CD4-positive, alpha-beta T cell treated with Interleukin-15 for 1 hour (primary cell): ENCODE measurements around the gene MUC22.

Experiments used
- DNase-seq: peaks from one replicate; pipeline ENCODE4 v3.0.0-alpha.2; 2020

Gene MUC22

DNA sequence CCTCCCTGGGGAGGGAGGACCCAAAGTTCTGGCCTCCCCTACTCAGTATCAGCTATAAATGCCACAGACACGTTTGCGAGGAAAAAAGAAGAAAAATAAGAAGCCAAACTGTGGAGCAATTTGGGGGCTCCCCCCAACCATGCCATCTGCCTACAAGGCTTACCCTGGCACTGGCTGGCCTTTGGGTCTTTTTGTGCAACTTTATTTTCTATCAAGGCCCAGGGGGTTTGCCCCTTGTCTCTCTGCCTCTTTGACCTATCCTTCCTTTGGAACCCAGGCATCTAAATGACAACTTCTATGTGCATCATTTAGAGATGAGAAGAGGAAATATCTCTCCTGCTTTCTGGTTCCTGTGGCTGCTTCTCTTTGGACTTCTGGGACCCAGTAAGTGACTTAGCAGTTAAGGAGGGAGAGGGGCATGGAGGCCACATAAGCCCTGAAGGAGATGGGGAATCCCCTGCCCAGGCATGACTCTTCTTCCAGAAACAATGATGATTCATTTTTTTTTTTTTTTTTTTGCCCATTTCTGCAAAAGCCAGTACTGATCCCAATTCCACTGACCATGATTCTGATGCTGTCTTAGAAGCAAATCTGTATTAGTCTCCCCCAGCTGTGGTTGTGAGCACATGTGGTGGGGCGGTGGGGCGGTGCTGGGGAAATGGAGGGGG, at the start of gene MUC22:
Gene MUC22, plus strand, starts transcription at position 82 of the 668 bp plus-strand sequence. Its CDS starts 233 bp downstream, at position 315.
- no peak for DNase-seq

GRCh38 chr6:30960907-30961673, 49.2 kb upstream of the MUC22 start:
- DNase-seq = no peak

DNA sequence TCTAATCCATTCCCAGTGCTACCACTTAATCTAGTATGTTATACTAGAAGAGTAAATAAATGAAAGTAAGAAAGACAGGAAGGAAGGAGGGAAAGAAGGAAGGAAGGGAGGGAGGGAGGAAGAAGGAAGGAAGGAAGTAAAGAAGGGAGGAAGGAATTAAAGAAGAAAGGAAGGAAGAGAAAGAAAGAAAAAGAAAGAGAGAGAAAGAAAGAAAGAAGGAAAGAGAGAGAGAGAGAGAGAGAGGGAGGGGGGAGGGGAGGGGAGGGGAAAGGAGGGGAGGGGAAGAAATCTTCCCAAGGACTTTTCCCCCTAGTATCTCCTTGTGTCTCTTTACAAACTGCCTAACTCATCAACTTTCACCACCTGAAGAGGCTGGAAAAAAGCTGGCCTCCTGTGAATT, 47.6 kb upstream of the MUC22 start:
- no peak for DNase-seq

- DNase-seq = no peak
These were observed 46.6 kb upstream of the MUC22 start for GRCh38 chr6:30963641-30964040.

- DNase-seq = no peak
These were observed 46.2 kb upstream of the MUC22 start for GRCh38 chr6:30964075-30964474.

DNA sequence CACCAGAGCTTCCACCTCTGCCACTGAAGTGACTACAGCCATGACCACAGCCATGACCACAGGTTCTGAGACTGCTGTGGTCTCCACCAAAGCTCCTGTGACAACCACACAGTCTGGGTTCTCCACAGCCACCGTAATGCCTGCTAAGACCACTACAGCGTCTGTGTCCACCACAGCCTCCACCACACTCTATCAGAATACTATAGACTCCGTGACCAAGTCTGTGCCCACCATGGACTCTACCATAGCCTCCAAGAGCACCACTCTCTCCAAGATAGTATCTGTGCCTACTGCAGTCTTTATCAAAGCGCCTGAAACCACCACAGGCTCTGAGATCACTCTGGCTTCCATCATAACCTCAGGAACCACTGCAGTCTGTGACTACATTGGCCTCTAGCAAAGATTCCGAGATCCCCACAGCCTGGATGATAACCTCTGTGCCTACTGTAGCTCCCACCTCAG, 45.1 kb upstream of the MUC22 start:
- DNase-seq = no peak

DNA sequence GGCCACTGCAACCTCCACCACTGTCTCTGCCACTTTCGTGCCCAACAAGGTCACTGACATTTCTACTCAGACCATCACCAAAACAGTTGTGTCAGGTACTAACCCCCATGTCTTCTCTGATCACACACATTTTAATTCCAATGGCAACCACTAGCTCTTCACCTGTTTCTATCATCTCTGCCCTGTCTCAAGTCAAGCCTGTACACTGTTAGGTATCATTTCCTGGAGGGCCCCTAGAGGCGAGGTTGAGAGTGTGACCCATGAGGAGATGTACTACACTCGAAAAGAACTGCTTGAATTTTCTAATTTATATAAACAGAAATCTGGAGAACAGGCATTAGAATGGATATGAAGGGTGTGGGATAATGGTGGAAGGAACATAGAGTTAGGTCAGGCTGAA, 44.1 kb upstream of the MUC22 start:
- no peak for DNase-seq

DNA sequence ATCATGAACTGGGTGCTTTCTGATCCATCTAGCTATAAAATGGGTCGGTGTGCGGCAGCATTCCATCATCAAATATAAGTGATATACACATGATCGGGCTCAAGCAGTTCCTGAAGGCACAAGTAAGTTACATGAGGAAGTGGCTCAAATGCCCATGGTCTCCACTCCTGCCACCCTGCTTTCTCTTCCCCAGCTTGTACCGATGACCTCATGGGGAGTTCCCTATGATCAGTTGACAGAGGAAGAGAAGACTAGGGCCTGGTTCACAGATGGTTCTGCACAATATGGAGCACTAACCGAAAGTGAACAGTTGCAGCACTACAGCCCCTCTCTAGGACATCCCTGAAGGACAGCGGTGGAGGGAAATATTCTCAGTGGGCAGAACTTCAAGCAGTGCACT, 41.1 kb upstream of the MUC22 start:
- peak; percentile 49 for DNase-seq

- DNase-seq = no peak
These were observed 39.3 kb upstream of the MUC22 start for GRCh38 chr6:30970946-30971345.

GRCh38 chr6:30972816-30973215, 37.5 kb upstream of the MUC22 start:
- no peak for DNase-seq

DNA sequence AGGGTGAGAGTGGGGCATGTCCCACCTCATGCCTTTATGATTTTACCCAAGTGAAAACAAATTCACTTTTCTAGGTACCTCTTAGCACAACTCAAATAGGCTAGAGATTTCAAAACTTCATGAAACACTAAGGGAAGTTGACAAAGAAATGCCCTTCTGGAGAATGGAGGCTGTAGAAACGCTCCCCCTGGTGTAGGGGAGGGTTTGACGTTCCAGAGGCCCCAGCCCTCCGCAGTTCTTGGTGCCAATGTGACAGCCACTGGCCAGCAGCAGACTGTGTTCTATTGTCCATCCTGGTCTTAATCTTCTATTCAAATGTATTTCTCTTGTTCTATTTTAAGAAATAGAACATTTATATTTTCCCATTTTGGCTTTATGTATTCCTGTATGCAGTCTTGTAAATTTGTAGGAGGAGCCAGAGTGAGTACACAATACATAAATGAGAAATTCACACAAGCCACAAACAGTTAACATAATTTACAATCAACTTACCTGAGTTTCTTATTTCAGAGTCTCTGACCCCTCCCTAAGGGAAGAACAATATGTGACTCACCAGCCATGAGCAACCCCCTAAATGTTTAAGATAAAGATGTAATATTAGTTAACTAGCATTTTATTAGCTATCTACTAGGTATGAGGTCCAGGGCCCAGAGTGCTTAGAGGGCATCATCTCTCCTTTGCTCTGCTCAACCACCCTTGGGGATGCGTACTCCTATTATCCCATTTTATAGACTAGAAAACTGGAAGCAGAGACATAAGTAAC, 35.6 kb upstream of the MUC22 start:
- no peak for DNase-seq

DNA sequence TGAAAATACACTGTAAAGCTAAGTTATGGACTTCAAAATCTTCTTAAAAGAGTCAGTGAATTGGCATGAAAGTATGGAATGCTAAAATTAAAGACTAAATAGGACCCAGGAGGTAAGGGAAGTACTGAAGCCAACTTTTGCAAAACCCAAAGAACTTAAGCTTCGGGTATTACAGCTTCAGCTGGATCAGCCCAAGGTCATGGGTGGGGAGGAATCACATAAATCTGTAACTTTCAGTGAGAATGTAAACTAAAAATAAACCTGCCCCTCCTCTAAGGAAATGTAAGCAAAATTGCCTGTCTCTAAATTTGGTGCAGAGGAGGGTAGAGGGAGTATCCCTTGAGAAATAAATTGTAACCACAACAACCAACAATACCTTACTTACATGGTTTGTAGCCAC, 31.1 kb upstream of the MUC22 start:
- no peak for DNase-seq

DNA sequence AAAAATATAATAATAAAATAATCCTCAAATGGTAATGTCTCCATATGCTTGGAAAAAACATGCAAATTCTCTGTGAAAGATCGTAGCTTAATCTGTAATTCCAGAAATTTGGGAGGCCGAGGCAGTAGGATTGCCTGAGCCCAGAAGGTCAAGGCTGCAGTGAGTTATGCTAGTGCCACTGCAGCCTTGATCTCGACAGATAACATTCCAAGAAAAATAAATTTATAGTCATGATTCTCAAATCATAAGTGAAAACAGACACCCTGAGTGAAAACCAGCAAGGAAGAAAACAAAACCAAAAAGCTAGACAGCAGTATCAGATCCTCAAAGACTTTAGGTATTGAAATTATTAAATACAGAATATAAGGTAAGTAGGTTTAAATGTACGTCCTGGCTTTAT, 30.6 kb upstream of the MUC22 start:
- no peak for DNase-seq

- DNase-seq = no peak
These were observed 28.1 kb upstream of the MUC22 start for GRCh38 chr6:30981942-30982772.

DNA sequence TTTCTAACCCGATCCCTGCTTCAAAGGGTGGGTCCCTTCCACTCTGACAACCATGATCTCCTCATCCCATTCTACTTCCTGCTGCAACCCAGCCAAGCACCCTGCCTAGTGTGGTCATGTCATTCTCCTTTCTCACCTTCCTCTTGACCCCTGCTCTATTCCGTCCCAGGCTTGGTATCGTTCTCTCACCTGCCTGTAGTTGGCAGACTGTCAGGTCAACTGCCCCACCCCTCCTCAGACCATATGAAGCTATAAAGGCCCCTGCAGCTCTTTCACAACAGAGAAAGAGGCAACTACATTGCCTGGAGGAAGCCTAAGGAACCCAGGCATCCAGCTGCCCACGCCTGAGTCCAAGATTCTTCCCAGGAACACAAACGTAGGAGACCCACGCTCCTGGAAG, 26.8 kb upstream of the MUC22 start, which contains the start of gene MUC21:
Gene MUC21, plus strand, starts transcription at position 280 of the 400 bp plus-strand sequence. CDS start 241 bp downstream, outside the sequence.
- no peak for DNase-seq

GRCh38 chr6:30985490-30985889, 24.8 kb upstream of the MUC22 start:
- no peak for DNase-seq

DNA sequence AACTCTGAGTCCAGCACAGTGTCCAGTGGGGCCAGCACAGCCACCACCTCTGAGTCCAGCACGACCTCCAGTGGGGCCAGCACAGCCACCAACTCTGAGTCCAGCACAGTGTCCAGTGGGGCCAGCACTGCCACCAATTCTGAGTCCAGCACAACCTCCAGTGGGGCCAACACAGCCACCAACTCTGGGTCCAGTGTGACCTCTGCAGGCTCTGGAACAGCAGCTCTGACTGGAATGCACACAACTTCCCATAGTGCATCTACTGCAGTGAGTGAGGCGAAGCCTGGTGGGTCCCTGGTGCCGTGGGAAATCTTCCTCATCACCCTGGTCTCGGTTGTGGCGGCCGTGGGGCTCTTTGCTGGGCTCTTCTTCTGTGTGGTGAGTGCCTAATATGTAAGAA, 23.0 kb upstream of the MUC22 start:
- no peak for DNase-seq

DNA sequence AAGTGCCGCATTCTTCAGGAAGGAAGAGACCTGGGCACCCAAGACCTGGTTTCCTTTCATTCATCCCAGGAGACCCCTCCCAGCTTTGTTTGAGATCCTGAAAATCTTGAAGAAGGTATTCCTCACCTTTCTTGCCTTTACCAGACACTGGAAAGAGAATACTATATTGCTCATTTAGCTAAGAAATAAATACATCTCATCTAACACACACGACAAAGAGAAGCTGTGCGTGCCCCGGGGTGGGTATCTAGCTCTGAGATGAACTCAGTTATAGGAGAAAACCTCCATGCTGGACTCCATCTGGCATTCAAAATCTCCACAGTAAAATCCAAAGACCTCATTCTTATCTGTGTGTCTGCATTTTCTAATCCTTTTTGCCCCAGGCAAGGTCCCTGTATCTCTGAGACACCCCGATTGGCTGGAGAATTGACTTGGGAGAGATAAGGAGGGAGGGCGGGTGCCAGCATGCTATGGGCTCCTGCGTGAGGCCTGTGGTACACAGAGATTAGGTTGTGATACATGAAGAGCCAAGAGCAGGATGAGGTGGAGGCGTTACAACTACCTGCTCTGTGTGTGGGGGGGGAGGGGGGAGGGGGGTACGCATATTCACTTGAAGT, 22.0 kb upstream of the MUC22 start:
- DNase-seq = no peak

GRCh38 chr6:30990422-30991086, 19.7 kb upstream of the MUC22 start:
- no peak for DNase-seq

- no peak for DNase-seq
These were observed 18.4 kb upstream of the MUC22 start for GRCh38 chr6:30991891-30992290.

GRCh38 chr6:30997301-30997700, 13.0 kb upstream of the MUC22 start:
- DNase-seq = no peak

DNA sequence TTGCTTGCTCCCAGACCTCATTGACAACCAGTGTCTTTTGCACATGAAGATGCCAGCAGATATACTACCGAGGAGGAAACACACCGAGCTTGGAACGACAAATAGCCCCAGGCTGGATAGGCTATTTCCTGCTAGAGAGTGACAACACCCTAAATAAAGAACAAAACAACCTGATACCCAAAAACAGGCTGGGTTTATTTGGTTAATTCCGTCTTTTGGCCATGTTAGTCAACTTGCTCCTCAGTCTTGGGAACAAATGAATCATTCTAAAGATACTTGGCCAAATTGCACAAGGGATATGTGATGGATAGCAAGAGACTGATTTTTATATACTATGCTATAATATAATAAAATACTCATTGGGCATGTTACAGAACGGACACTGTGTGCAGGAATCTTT, 11.5 kb upstream of the MUC22 start:
- no peak for DNase-seq
